ENCODE measurements around the gene SEC11A.
A peak's percentile ranks its signal among the peaks of the same experiment; 100 is the strongest.

The SEC11A gene

GRCh38 chr15:84633311-84634227 lies 82.4 kb downstream of the SEC11A start:
- peaks cover 34% of the 10 kb centered on the region for H3K36me3 Mint-ChIP-seq
- peaks cover 55% of the 10 kb centered on the region for H3K4me1 Mint-ChIP-seq
- H3K4me3 Mint-ChIP-seq = peak overlapping the region; percentile 90
- DNase-seq = peak; percentile 79
- peak overlapping the region; percentile 98 for H3K27ac Mint-ChIP-seq
- CTCF ChIA-PET = interaction anchor here (1.0 to 6.2 kb wide), 3 partner anchors 9 to 294 kb away, joined by 3 to 54 read pairs (median 3); partner anchors contain the start of gene ZSCAN2
- no peaks in the 10 kb centered on the region for H3K9me3 Mint-ChIP-seq
- no peaks in the 10 kb centered on the region for H3K27me3 Mint-ChIP-seq

GRCh38 chr15:84631706-84632272 lies 84.2 kb downstream of the SEC11A start:
- DNase-seq = no peak
- peaks cover 22% of the 10 kb centered on the region for H3K36me3 Mint-ChIP-seq
- no peaks in the 10 kb centered on the region for H3K9me3 Mint-ChIP-seq
- H3K27me3 Mint-ChIP-seq = no peaks in the 10 kb centered on the region
- CTCF ChIA-PET = interaction anchor here (0.9 to 3.4 kb wide), 3 partner anchors 22 to 44 kb away, joined by 3 to 33 read pairs (median 10); partner anchors contain the start of genes WDR73 and ZSCAN2
- peak overlapping the region; percentile 82 for H3K4me3 Mint-ChIP-seq
- peak overlapping the region; percentile 98 for H3K27ac Mint-ChIP-seq
- peaks cover 50% of the 10 kb centered on the region for H3K4me1 Mint-ChIP-seq

- DNase-seq = no peak
- CTCF ChIA-PET = interaction anchor here (0.6 to 0.7 kb wide), 2 partner anchors 9 to 1157 kb away, joined by 3 read pairs; no protein-coding TSS in a partner anchor
- Mint-ChIP-seq H3K36me3 (peaks cover 14% of the 10 kb centered on the region), H3K9me3 (peaks cover 7% of the 10 kb centered on the region), H3K27me3 (no peaks in the 10 kb centered on the region), H3K27ac (no peak overlapping the region), H3K4me3 (no peak overlapping the region), H3K4me1 (peaks cover 30% of the 10 kb centered on the region)
Observed at GRCh38 chr15:84629033-84629432, 86.9 kb downstream of the SEC11A start.

GRCh38 chr15:84625123-84625522 lies 90.8 kb downstream of the SEC11A start:
- no peak for DNase-seq
- Mint-ChIP-seq H3K27ac (no peak overlapping the region), H3K27me3 (no peaks in the 10 kb centered on the region), H3K36me3 (peaks cover 39% of the 10 kb centered on the region), H3K4me3 (no peak overlapping the region), H3K4me1 (peaks cover 8% of the 10 kb centered on the region), H3K9me3 (peaks cover 37% of the 10 kb centered on the region)
- CTCF ChIA-PET = interaction anchor here (1.2 kb wide), 1 partner anchor 11 kb away, joined by 4 read pairs; no protein-coding TSS in a partner anchor

- Mint-ChIP-seq H3K27me3 (no peaks in the 10 kb centered on the region), H3K36me3 (peaks cover 43% of the 10 kb centered on the region), H3K9me3 (peaks cover 42% of the 10 kb centered on the region), H3K4me1 (no peaks in the 10 kb centered on the region), H3K4me3 (no peak overlapping the region), H3K27ac (no peak overlapping the region)
- no peak for DNase-seq
- CTCF ChIA-PET = interaction anchor here (0.6 kb wide), 2 partner anchors 10 to 363 kb away, joined by 3 read pairs; no protein-coding TSS in a partner anchor
Observed at GRCh38 chr15:84624359-84624758, 91.6 kb downstream of the SEC11A start.

- no peaks in the 10 kb centered on the region for H3K27me3 Mint-ChIP-seq
- peaks cover 46% of the 10 kb centered on the region for H3K9me3 Mint-ChIP-seq
- no peak overlapping the region for H3K27ac Mint-ChIP-seq
- H3K4me3 Mint-ChIP-seq = no peak overlapping the region
- peaks cover under 1% of the 10 kb centered on the region for H3K4me1 Mint-ChIP-seq
- CTCF ChIA-PET = interaction anchor here (1.9 kb wide), 1 partner anchor 22 kb away, joined by 7 read pairs; no protein-coding TSS in a partner anchor
- DNase-seq = no peak
- peaks cover 46% of the 10 kb centered on the region for H3K36me3 Mint-ChIP-seq
Observed at GRCh38 chr15:84621358-84621979, 94.5 kb downstream of the SEC11A start.

GRCh38 chr15:84620626-84621025 lies 95.3 kb downstream of the SEC11A start:
- Mint-ChIP-seq H3K9me3 (peaks cover 46% of the 10 kb centered on the region), H3K36me3 (peaks cover 49% of the 10 kb centered on the region), H3K4me1 (peaks cover 2% of the 10 kb centered on the region), H3K27me3 (no peaks in the 10 kb centered on the region), H3K4me3 (no peak overlapping the region), H3K27ac (no peak overlapping the region)
- CTCF ChIA-PET = no interaction called here
- no peak for DNase-seq

Data from activated naive CD4-positive, alpha-beta T cell treated with anti-CD3 and anti-CD28 coated beads, Interleukin-2, amount 10 ng/mL, durations not matched to agents 7 days and 5 days (primary cell).